Neuron (in vitro differentiated cells): ENCODE data around the gene NATD1.
"Not testable (repeated sequence)": the region's sequence is repeated elsewhere in the genome, so short reads cannot be mapped to it uniquely, and the experiment has no call there.

Experiments used
- H2AFZ ChIP-seq: one replicate; pipeline ENCODE4 v1.6.1; 2013; ENCODE audit warnings: low read depth, mild to moderate bottlenecking, inconsistent platforms, low read length, moderate library complexity
- H3K27me3 ChIP-seq: one replicate; pipeline ENCODE4 v1.6.1; 2013; ENCODE audit warnings: low read length; ENCODE audit not compliant: insufficient read depth
- H3K36me3 ChIP-seq: one replicate; pipeline ENCODE4 v1.6.1; 2013; ENCODE audit warnings: low read length; ENCODE audit not compliant: insufficient read depth
- H3K4me1 ChIP-seq: one replicate; pipeline ENCODE4 v1.6.1; 2013; ENCODE audit warnings: low read length; ENCODE audit not compliant: insufficient read depth
- H3K4me3 ChIP-seq: 2 replicates; pipeline ENCODE4 v1.5.1; 2013; ENCODE audit warnings: mild to moderate bottlenecking, low read length, moderate library complexity
- H3K9me3 ChIP-seq: one replicate; pipeline ENCODE4 v1.6.1; 2013; ENCODE audit warnings: low read length

NATD1 gene

GRCh38 chr17:21208352-21208751 lies 44.9 kb downstream of the NATD1 start:
- no peak overlapping the region for H3K4me3 ChIP-seq
- peaks cover 28% of the 10 kb centered on the region for H3K36me3 ChIP-seq
- no peaks in the 10 kb centered on the region for H3K27me3 ChIP-seq
- no peak overlapping the region for H2AFZ ChIP-seq
- H3K4me1 ChIP-seq, result peaks cover 31% of the 10 kb centered on the region
- H3K9me3 ChIP-seq, result no peaks in the 10 kb centered on the region

GRCh38 chr17:21204935-21205334 lies 48.3 kb downstream of the NATD1 start:
- Histone ChIP-seq H3K9me3 (no peaks in the 10 kb centered on the region), H2AFZ (no peak overlapping the region), H3K27me3 (no peaks in the 10 kb centered on the region), H3K36me3 (peaks cover 18% of the 10 kb centered on the region), H3K4me3 (no peak overlapping the region), H3K4me1 (peaks cover 23% of the 10 kb centered on the region)

GRCh38 chr17:21202512-21202911 lies 50.7 kb downstream of the NATD1 start:
- H3K27me3 ChIP-seq, result no peaks in the 10 kb centered on the region
- H2AFZ ChIP-seq, result no peak overlapping the region
- H3K4me3 ChIP-seq, result no peak overlapping the region
- H3K4me1 ChIP-seq, result peaks cover 30% of the 10 kb centered on the region
- H3K9me3 ChIP-seq, result peaks cover 5% of the 10 kb centered on the region
- H3K36me3 ChIP-seq, result peaks cover 14% of the 10 kb centered on the region

GRCh38 chr17:21201874-21202273 lies 51.3 kb downstream of the NATD1 start:
- H2AFZ ChIP-seq, result no peak overlapping the region
- H3K27me3 ChIP-seq, result no peaks in the 10 kb centered on the region
- H3K9me3 ChIP-seq, result peaks cover 5% of the 10 kb centered on the region

GRCh38 chr17:21201298-21201595 lies 52.0 kb downstream of the NATD1 start:
- H3K27me3 ChIP-seq, result no peaks in the 10 kb centered on the region
- H3K4me1 ChIP-seq, result peaks cover 30% of the 10 kb centered on the region
- H3K36me3 ChIP-seq, result peaks cover 22% of the 10 kb centered on the region
- H3K9me3 ChIP-seq, result peaks cover 5% of the 10 kb centered on the region
- no peak overlapping the region for H2AFZ ChIP-seq
- H3K4me3 ChIP-seq, result no peak overlapping the region

More at GRCh38 chr17:21201874-21202273, 51.3 kb downstream of the NATD1 start:
- Histone ChIP-seq H3K36me3 (peaks cover 20% of the 10 kb centered on the region), H3K4me1 (peaks cover 30% of the 10 kb centered on the region), H3K4me3 (no peak overlapping the region)

GRCh38 chr17:21200590-21201297 lies 52.5 kb downstream of the NATD1 start:
- Histone ChIP-seq H3K36me3 (peaks cover 27% of the 10 kb centered on the region), H3K27me3 (no peaks in the 10 kb centered on the region), H3K9me3 (peaks cover 5% of the 10 kb centered on the region), H3K4me1 (peaks cover 30% of the 10 kb centered on the region), H3K4me3 (no peak overlapping the region), H2AFZ (no peak overlapping the region)

- Histone ChIP-seq H3K4me3 (no peak overlapping the region), H2AFZ (no peak overlapping the region), H3K4me1 (peaks cover 25% of the 10 kb centered on the region), H3K9me3 (peaks cover 5% of the 10 kb centered on the region), H3K36me3 (peaks cover 31% of the 10 kb centered on the region), H3K27me3 (no peaks in the 10 kb centered on the region)
Measured at GRCh38 chr17:21199856-21200255, 53.4 kb downstream of the NATD1 start.

GRCh38 chr17:21199311-21199710 lies 53.9 kb downstream of the NATD1 start:
- peaks cover 5% of the 10 kb centered on the region for H3K9me3 ChIP-seq

GRCh38 chr17:21198411-21198810 lies 54.8 kb downstream of the NATD1 start:
- H3K27me3 ChIP-seq, result no peaks in the 10 kb centered on the region
- H3K36me3 ChIP-seq, result peaks cover 31% of the 10 kb centered on the region
- H2AFZ ChIP-seq, result no peak overlapping the region

More at GRCh38 chr17:21199311-21199710, 53.9 kb downstream of the NATD1 start:
- H3K27me3 ChIP-seq, result no peaks in the 10 kb centered on the region
- peaks cover 19% of the 10 kb centered on the region for H3K4me1 ChIP-seq
- H2AFZ ChIP-seq, result no peak overlapping the region
- H3K4me3 ChIP-seq, result no peak overlapping the region
- peaks cover 31% of the 10 kb centered on the region for H3K36me3 ChIP-seq

GRCh38 chr17:21196126-21196525 lies 57.1 kb downstream of the NATD1 start:
- Histone ChIP-seq H3K36me3 (peaks cover 37% of the 10 kb centered on the region), H3K9me3 (peaks cover 6% of the 10 kb centered on the region), H3K4me3 (no peak overlapping the region), H3K4me1 (peaks cover 18% of the 10 kb centered on the region), H2AFZ (no peak overlapping the region), H3K27me3 (no peaks in the 10 kb centered on the region)

More at GRCh38 chr17:21198411-21198810, 54.8 kb downstream of the NATD1 start:
- Histone ChIP-seq H3K9me3 (peaks cover 6% of the 10 kb centered on the region), H3K4me3 (no peak overlapping the region), H3K4me1 (peaks cover 19% of the 10 kb centered on the region)

- H3K27me3 ChIP-seq, result no peaks in the 10 kb centered on the region
- peaks cover 4% of the 10 kb centered on the region for H3K4me1 ChIP-seq
- H2AFZ ChIP-seq, result no peak overlapping the region
- peaks cover 6% of the 10 kb centered on the region for H3K9me3 ChIP-seq
- peaks cover 41% of the 10 kb centered on the region for H3K36me3 ChIP-seq
- H3K4me3 ChIP-seq, result no peak overlapping the region
Measured at GRCh38 chr17:21194703-21195102, 58.5 kb downstream of the NATD1 start.

- Histone ChIP-seq H3K27me3 (no peaks in the 10 kb centered on the region), H3K9me3 (peaks cover 6% of the 10 kb centered on the region), H2AFZ (no peak overlapping the region), H3K4me1 (peaks cover under 1% of the 10 kb centered on the region), H3K36me3 (peaks cover 41% of the 10 kb centered on the region), H3K4me3 (no peak overlapping the region)
Measured at GRCh38 chr17:21194226-21194625, 59.0 kb downstream of the NATD1 start.

GRCh38 chr17:21193031-21193430 lies 60.2 kb downstream of the NATD1 start:
- peaks cover 38% of the 10 kb centered on the region for H3K36me3 ChIP-seq

GRCh38 chr17:21192414-21192813 lies 60.8 kb downstream of the NATD1 start:
- H3K4me3 ChIP-seq, H2AFZ ChIP-seq, H3K4me1 ChIP-seq, H3K9me3 ChIP-seq, H3K27me3 ChIP-seq: not testable (repeated sequence)
- peaks cover 32% of the 10 kb centered on the region for H3K36me3 ChIP-seq

More at GRCh38 chr17:21193031-21193430, 60.2 kb downstream of the NATD1 start:
- peaks cover 2% of the 10 kb centered on the region for H3K9me3 ChIP-seq
- H3K4me1 ChIP-seq, result no peaks in the 10 kb centered on the region
- no peak overlapping the region for H3K4me3 ChIP-seq
- no peak overlapping the region for H2AFZ ChIP-seq
- no peaks in the 10 kb centered on the region for H3K27me3 ChIP-seq
